ENCODE measurements around the gene TMEM272. TPM values are rescaled to one million over a fixed set of nuclear protein-coding genes. Genes with fewer than 3 reads are reported as not detected.
"Not testable (repeated sequence)": the region's sequence is repeated elsewhere in the genome, so short reads cannot be mapped to it uniquely, and the experiment has no call there.

TMEM272 gene
- polyA plus RNA-seq, 3 donors, result 0.26 to 0.70 (median 0.65) TPM

DNA sequence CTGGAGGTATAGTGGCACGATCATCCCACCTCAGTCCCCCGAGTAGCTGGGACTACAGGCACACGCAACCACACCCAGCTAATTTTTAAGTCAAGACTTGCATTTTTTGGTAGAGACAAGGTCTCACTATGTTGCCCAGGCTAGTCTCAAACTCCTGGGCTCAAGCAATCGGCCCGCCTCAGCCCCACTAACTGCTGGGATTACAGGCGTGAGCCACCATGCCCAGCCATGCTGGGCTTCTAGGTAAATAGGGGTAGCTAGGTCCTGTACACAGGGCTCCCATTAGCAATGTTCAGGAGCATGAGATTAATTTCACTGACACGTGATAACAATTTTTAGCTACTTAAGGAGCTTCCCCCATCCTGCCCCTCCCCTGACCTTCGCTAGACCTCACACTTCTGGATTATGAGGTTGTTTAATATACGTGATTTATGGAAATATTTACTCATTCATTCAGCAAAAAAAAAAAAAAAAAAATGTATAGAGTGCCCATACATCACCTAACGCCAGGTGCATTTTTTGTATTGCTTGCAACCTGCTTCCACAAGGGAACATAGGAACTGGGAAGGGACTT is 19.2 kb downstream of the TMEM272 start:
- no peak for DNase-seq

DNA sequence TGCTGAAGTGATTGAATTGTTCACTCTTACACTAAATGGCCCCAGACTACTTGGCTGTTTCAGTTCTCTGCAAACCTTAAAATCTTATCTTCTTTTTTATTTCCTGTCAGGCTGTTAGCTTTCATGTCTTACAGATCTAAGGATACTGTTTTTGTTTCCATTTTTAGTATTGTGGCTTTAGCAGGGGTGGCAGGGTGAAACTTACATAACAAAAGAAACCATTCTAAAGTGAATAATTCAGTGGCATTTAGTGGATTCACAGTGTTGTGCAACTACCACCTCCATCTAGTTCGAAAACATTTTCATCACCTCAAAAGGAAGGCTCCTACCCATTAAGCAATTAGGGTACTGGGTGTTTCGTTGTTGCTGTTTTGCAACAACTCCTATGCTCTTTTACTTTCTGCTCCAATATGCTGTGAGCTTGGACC is 19.8 kb downstream of the TMEM272 start:
- no peak for DNase-seq

DNA sequence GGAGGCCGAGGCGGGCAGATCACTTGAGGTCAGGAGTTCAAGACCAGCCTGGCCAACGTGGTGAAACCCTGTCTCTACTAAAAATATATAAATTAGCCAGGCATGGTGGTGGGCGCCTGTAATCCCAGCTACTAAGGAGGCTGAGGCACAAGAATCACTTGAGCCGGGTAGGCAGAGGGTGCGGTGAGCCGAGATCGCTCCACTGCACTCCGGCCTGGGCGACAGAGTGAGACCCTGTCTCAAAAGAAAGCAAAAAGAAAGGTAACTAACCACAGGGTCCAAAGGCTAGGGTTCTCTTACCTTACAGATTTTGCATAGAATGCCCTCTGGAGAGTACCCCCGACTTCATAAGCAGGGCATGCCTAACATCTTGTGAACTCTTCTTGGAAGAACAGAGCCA is 20.3 kb downstream of the TMEM272 start:
- DNase-seq, result not testable (repeated sequence)

DNA sequence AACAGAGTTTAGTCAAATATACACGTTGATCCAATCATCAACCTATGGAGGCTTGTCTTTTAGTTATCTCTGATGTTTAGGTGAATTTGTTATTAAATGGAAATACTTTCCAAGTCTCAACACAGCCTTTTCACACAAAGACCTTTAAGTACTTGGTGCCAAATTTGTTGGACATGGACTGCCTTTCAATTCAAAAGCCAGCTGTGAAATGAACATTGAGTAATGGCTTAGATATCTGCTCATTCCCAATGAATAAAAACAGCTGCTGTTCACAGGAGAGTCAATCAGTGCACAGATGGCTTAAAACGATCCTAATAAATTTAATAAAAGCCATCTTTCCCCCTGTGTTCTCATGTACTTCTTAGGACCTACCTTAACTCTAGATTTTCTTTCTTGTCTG is 21.1 kb downstream of the TMEM272 start:
- DNase-seq, result no peak

GRCh38 chr13:51823359-51823758 is 21.6 kb downstream of the TMEM272 start:
- no peak for DNase-seq

- DNase-seq, result no peak
These were observed 22.7 kb downstream of the TMEM272 start for GRCh38 chr13:51822106-51822815.

- no peak for DNase-seq
These were observed 23.4 kb downstream of the TMEM272 start for GRCh38 chr13:51821606-51822005.

- DNase-seq, result no peak
These were observed 24.9 kb downstream of the TMEM272 start for GRCh38 chr13:51820016-51820597.

- no peak for DNase-seq
These were observed 25.4 kb downstream of the TMEM272 start for GRCh38 chr13:51819544-51819943.

DNA sequence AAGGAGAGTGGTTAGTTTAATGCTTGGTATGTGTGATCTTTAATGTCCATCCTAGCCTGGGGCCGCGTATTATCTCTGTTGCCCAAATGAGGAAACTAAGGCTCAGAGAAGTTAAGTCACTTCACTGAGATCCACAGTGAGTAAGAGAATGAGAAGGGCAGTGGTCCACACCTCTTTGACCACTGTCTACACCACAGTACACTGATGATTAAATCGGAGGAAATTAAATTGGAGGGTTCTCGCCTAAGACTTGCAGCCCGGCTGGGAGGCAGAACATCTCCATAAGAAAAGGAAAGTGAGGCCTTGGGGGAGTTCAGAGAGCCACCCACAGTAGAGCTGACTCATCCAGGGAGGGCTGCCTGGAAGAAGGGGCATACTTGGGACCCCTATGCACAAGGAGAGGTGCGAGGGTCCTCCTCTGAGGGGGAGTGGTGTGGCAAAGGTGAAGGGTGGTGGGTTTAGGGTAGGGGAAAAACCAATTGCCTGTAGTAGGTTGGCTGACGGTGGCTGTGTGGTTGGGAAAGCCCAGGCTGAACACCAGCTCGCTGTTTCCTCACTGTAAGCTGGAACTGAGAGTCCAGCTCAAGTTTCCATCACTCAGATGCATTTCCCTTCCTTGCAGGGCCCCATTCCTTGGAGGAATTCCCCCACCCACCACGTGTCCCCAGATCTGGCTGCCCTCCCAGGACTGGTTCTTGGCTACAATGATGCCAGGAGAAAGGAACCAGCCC is 26.0 kb downstream of the TMEM272 start:
- DNase-seq, result no peak

GRCh38 chr13:51818276-51818675 is 26.7 kb downstream of the TMEM272 start:
- DNase-seq, result no peak

GRCh38 chr13:51817717-51818116 is 27.3 kb downstream of the TMEM272 start:
- no peak for DNase-seq

DNA sequence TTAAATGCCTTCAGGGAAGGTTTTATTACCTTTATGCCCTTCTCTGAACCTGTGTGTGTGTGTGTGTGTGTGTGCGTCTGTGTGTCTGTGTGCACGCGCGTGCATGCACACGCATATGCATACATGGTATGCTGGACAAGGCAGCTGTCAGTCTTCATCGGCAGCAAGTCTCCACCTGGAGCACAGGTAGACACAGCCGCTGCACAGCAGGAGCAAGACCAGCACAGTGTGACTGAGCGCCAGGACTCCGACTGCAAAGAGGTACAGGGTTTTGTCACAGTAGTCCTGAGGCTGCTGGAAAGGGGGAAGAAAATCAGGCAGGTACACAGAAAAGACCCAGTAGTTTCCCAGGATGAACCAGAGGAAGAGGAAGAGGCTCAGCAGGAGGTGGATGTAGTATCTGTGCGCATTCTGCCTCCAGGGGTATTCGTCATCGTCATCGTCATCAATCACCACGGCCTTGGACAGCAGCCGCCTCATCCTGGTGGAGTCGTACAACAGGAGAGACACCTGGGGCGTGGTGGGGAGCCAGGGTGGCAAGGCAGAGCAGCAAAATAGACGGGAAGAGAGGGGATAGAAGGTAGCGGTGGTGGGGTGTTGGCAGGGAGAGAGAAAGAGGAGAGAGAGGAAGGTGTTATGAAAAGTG is 28.2 kb downstream of the TMEM272 start:
- no peak for DNase-seq

DNA sequence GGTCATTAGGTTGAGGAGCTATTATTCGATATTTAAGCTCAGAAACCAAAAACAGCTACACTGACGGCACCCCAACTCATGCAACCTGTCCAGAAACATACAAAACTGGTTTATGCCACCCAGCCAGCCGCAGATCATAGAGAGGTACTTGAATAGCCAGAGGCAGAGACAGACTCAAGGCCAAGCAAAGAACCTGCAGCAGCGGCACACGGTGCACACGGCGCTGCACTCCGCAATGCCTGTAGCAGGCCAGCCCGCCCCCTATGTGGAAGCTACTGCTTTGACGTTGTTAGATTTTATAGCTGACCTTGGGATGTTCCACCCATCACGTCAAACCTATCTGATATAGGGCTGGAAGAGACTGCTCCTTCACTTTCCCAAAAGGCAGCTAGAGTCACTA is 29.1 kb downstream of the TMEM272 start:
- DNase-seq, result no peak

DNA sequence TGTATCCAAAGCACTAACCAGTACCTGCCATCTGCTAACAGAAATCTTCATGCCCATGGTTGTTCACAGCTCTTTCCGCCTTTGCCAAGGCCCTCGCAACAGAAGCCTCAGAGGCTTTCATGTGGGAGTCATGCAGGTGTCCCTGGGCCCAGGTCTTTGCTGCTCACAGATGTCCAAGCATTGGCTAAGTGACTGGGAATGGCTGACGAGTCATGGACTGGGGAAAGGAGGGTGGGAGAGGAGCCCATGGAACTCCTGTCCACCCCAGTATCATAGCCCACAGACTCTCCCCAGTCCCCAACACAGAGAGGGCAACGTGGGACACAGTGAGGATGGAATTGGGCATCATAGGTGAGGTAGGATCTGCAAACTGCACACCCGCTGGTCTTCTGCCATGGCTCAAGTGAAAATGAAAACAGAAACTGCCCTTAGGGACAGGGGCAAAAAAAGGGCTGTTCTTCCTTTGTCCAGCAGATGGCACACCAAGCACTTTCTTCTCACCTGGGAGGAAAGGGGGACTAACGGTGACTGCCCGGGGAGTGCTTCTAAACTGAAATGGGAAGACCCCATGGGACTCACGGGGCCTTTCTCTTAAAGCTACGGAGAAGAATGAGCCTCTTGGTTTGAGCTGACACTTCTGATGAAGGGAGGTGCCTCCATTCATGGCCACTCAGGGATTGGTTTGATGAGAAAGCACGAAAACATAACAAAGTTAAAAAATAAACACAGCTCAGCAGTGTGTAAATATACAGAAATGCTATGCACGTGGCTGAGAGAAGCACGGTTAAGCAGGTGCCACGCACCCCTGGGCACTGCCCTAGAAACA is 29.9 kb downstream of the TMEM272 start:
- DNase-seq, result peak; percentile 63

DNA sequence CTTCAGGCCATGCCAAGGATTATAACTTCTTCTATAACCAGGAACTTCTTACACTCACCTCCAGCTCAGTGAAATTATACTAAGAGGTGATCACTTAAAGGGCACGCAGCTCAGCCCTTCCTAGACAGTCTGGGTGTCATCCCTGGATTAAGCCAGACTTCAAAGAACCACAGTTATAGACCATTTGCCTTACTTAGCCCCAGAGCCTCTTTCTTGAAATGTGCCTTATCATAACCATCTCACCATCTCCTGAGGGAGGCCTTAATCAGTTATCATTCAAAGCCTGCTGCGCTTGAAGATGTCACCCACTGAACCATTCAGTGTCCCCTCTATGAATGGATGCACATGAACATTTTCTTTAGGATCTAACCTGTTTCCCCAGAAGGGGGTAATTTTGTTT is 30.9 kb downstream of the TMEM272 start:
- no peak for DNase-seq

DNA sequence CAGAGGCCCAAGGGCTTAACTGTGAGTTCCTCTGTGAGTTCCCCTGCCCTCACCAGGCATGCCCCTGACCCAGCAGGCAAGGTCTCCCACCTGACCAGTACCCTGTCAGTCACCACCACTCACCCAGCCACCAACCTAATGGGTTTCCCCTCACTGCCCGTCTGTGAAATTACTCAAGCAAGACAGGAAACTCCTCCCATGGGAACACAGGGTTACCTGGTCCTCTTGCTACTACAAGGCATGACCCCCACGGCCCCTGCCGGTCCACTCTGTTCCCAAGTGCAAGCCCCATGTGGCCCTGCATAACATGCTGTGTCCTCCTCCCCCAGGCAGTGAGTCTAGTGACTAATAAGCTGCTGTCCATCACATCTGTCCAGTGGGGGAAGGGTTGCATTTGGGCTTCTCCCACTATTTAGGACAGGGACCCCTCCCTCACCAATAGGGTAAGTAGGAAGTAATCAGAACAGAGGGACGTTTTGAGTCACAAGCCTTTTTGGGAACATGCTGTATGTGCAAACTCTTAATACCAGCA is 33.0 kb downstream of the TMEM272 start:
- no peak for DNase-seq

DNA sequence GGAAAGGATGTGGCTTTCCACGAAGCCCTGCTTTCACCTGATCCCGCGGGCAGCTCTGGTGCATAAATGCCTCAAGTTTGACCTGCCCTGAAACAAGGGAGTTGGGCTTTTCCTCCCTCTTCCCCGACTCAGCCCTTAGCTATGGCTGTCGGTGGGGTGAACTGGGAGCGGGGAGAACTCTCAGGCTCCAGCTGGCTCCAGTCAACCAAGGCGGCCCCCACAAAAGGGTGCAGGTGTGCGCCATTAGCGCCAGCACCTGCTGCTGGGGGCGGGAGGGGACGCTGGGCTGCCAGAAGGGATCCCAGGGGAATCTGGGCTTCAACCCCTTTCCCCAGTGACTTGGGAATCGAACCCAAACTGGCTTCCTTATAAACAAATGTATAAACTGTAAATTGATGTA is 33.9 kb downstream of the TMEM272 start:
- DNase-seq, result no peak

DNA sequence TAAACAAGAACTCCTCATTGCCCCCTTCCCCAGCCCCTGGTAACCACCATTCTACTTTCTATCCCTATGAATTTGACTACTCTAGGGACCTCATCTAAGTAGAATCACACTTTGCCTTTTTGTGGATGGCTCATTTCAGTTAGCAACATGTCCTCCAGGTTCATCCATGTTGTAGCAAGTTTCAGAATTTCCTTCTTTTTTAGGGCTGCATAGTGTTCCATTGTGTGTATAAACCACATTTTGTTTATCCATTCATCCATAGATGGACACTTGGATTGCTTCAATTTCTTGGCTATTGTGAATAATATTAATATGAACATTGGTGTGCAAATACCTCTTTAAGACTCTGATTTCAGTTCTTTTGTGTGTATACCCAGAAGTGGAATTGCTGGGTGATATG is 36.2 kb downstream of the TMEM272 start:
- no peak for DNase-seq

DNA sequence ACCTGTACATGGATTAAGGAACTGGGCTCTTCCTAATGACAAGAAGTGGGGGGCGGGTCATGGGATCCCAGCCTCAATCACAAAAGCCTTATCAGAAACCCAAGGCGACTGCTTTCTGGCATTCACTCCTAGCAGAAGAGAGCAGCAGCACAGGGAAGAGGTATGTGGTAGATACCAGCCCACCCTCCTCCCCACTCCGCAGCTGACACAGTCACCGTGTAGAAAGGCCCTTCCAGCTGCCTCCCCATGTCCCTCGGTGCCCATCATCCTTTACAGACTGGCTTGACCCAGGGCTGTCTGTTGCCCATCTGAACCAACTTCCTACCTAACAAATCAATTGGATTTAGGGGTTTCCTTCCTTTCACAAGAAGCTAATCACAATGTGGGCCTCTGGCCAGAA is 37.9 kb downstream of the TMEM272 start:
- DNase-seq, result no peak

- no peak for DNase-seq
These were observed 38.4 kb downstream of the TMEM272 start for GRCh38 chr13:51806566-51806965.

All from renal pelvis (tissue), 4 donors.